Fibroblast of mammary gland (primary cell): ENCODE data around the gene ALDH1L1.
A peak's percentile ranks its signal among the peaks of the same experiment; 100 is the strongest.

Source experiments
- DNase-seq: peaks from one replicate; pipeline ENCODE4 v3.0.0-alpha.2; 2010; ENCODE audit warnings: low read depth
- H3K4me3 ChIP-seq: 2 replicates; pipeline ENCODE4 v1.5.1; 2011; ENCODE audit warnings: low read depth, mild to moderate bottlenecking, low read length, moderate library complexity; ENCODE audit not compliant: control insufficient read depth
- TF ChIP-seq, protein P1 (sequence below): conservative IDR thresholded peaks from 2 replicates; pipeline ENCODE4 v1.5.1; 2011; ENCODE audit warnings: low read depth, low read length, inconsistent platforms; ENCODE audit not compliant: control insufficient read depth, insufficient read depth

The ALDH1L1 gene

DNA sequence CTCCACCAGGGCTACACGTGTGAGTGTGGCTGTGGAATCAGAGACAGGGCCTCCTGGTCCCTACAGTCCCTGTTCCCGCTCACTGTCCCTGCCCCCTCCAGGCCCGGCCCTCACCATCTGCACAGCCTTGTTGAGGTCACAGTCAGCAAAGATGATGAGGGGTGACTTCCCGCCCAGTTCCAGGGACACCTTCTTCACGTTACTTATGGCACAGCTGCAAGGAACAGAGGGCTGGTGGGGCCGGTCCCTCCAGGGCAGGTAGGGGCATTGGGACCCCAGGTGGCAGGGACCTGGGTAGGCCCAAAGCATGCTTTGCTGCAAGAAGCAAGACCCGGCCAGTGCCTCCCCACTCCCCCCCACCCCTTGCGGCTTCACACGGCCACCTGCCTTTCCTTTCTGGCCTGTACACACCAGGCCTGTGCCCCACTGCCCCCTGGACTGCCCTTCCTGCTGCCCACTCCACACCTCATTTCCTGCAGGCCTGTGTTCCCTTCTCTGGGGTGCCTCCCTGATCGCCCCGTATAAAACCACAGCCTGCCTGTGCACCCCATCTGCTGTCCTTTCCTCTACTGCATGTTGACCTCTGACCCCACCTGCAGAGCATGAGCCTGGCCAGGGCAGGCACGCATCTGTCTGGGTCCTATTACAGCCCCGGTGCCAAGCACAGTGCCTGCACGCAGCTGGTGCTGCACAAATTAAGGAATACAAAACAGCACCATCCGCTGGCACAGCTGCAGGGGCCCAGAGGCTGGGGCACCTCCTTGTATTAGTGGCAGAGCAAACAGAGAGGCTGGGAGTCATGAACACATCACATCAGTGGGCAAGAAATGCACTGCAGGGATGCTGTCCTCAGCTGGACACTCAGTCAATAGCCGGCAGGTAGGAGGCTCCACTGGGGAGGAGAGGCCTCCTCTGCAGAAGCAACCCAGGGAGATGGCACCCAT lies 65.7 kb downstream of the ALDH1L1 start:
- H3K4me3 ChIP-seq: no peak overlapping the region
- DNase-seq: no peak
- TF ChIP-seq, protein P1, sequence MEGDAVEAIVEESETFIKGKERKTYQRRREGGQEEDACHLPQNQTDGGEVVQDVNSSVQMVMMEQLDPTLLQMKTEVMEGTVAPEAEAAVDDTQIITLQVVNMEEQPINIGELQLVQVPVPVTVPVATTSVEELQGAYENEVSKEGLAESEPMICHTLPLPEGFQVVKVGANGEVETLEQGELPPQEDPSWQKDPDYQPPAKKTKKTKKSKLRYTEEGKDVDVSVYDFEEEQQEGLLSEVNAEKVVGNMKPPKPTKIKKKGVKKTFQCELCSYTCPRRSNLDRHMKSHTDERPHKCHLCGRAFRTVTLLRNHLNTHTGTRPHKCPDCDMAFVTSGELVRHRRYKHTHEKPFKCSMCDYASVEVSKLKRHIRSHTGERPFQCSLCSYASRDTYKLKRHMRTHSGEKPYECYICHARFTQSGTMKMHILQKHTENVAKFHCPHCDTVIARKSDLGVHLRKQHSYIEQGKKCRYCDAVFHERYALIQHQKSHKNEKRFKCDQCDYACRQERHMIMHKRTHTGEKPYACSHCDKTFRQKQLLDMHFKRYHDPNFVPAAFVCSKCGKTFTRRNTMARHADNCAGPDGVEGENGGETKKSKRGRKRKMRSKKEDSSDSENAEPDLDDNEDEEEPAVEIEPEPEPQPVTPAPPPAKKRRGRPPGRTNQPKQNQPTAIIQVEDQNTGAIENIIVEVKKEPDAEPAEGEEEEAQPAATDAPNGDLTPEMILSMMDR: no peak

DNA sequence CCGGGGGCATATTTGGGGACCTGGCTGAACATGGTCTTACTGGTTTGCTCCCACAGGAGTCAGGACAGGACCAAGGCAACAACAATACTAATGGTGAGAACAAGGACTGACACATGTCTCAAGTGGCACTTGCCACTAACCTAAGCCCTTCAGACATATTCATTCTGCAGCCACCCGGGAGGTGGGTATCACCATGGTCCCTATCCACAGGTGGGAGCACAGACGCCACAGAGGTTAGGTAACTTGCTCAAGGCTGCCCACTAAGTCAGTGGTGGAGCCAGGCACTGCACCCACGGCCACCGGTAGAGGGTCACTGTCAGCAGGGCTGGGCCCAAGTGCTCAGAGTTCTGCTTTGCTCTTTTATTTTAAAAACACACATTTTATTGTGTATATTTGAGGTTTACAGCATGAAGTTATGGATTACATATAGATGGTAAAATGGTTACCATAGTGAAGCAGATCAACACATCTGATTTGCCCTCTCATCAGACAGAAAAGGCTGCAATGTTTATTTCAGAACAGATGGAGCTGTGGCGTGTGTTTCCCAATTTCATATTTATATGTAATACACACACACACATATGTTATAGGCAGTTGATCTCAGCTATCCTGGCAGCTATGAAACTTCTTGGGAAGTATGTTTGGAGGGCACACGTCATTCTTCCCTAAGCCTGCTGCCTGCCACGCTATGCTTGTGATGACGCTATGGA lies 66.5 kb downstream of the ALDH1L1 start:
- no peak for DNase-seq
- no peak overlapping the region for H3K4me3 ChIP-seq
- TF ChIP-seq, protein P1: peak; percentile 26

DNA sequence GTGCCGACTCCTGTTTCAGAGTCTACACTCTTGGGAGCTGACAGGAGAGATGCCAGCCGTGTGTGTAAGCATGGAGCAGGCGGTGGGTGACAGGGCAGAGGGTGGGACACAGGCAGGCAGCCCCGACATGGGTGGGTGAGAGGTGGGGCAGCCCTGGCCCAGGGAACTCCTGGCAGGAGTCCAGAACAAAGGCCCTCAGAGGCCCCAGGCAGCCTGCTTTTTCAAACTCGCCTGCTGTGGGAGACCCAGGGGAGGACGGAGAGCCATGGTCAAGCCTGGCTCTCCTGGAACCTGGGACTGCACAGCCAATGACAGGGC lies 67.2 kb downstream of the ALDH1L1 start:
- H3K4me3 ChIP-seq: no peak overlapping the region
- DNase-seq: no peak
- TF ChIP-seq, protein P1: no peak

DNA sequence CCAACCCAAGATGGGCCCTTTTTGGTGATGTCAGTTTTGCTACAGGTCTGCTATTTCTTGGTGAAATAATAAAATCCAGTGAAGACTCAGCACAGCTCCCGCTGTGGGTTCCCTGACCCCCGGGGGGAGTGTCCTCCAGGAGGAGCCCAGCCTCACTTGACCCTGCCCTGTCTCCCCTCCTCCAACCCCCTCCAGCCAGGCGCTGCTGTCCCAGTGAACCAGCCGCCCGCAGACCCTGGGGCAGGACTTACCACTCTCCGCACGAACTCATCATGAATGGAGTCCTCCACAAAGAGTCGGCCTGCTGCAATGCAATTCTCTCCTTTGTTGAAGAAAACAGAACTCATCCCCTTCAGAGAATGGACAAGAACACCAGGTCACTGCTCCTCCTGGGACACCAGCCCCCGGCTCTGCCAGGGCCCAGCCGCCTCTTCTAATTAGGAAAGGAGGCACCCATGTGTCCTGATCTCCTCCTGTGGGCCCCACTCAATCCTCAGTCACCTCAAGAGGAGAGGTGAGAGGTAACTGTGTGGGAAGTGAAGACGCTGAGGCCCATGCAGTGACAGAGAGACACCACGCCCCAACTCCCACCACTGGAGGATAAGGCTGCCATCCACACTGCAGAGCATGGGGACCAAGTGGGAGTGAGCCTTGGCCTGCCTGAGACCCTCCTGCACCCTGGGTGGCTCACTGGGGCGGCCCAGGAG lies 67.7 kb downstream of the ALDH1L1 start:
- DNase-seq: no peak
- TF ChIP-seq, protein P1: no peak
- no peak overlapping the region for H3K4me3 ChIP-seq

DNA sequence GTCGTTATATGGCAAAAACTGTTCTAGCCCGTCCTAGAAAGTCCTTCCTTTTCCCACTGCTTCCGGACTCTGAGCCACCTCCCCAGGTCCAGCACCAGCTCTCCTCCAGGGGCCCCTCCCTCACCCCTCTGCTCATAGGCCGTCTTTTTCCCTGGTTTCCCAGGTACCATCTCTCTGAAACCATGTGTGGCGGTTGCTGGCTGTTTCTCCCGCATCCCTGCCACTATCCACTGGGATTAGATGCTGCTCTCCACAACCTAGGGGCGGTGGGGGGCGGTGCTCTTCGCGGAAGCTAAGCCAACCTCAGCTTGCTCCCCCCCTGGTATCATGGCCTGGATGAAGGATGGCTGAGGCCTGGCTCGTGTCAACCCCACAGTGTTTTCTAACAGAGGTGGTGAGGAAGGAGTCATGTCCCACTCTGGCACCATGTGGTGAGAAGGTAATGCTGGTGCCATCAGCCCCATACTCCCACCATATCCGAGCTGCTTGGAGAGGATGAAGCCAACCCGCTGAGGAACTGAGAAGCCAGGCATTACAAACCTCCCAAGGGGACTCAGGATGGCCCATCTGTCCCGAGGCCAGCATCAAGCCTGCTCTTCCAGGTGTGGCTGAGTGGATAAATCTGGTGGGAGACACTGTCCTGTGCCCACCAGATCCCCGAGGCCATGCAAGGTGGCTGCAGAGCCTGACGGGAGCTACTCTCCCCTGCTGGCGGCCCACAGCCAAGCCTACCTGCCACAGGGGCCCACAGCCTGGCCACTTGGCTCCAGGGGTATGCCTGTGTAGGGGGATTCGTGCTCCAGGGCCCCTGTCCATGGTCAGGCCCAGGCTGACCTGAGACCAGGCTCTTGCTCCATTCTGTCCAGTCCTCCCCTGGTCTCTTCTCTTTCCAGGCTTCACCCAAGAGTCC lies 68.6 kb downstream of the ALDH1L1 start:
- TF ChIP-seq, protein P1: no peak
- DNase-seq: no peak
- no peak overlapping the region for H3K4me3 ChIP-seq

- no peak for DNase-seq
- no peak overlapping the region for H3K4me3 ChIP-seq
These were observed 69.2 kb downstream of the ALDH1L1 start for GRCh38 chr3:126111126-126111551.

More at GRCh38 chr3:126111126-126111551, 69.2 kb downstream of the ALDH1L1 start:
- TF ChIP-seq, protein P1: no peak
